Fibroblast of skin of right quadriceps (primary cell): ENCODE results near the gene AVPR1B.

ENCODE experiments used
- DNase-seq: peaks from one replicate; pipeline ENCODE4 v3.0.0-alpha.2; 2013

AVPR1B gene, protein sequence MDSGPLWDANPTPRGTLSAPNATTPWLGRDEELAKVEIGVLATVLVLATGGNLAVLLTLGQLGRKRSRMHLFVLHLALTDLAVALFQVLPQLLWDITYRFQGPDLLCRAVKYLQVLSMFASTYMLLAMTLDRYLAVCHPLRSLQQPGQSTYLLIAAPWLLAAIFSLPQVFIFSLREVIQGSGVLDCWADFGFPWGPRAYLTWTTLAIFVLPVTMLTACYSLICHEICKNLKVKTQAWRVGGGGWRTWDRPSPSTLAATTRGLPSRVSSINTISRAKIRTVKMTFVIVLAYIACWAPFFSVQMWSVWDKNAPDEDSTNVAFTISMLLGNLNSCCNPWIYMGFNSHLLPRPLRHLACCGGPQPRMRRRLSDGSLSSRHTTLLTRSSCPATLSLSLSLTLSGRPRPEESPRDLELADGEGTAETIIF

DNA sequence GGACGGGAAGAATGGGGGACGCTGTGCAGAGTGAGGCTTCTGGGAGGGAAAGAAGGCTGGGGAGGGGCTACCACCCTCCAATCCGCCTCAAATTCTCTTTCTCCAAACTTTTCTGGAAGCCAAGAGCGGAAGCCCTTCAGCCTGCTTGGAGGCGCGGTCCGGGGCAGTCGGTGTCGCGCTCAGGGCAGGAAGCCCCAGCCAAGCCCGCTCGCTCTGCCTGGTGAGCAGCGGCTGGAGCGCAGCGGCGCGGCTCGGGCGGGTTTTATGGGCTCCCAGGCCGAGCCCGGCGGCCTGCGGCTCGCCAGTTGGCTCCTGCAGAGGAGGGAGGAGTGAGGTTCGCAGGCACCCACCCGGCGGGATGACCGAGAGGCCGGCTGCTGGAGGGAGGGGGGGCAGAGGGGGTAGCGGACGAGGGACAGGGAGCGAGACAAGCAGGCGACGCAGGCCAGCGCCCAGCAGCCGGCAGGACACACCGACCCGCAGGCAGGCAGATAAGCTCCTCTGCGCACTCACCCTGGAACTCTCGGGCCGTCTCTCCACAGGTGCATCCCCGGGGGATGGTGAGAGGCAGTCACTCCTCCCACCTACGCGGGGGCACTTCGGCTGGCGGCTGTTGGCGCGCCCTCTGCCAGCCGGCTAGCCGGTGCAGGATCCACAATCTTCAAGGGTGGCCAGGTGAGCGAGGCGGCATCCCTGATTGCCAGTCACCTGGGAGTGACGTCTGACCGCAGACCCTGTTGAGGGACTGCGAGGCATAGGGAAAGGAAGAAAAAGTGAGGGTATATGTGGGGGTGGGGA lies at the start of gene AVPR1B:
AVPR1B (minus strand) TSS at position 238 of the 798 bp plus-strand sequence. CDS start 498 bp downstream, outside the sequence.
- DNase-seq, result peak; percentile 13

DNA sequence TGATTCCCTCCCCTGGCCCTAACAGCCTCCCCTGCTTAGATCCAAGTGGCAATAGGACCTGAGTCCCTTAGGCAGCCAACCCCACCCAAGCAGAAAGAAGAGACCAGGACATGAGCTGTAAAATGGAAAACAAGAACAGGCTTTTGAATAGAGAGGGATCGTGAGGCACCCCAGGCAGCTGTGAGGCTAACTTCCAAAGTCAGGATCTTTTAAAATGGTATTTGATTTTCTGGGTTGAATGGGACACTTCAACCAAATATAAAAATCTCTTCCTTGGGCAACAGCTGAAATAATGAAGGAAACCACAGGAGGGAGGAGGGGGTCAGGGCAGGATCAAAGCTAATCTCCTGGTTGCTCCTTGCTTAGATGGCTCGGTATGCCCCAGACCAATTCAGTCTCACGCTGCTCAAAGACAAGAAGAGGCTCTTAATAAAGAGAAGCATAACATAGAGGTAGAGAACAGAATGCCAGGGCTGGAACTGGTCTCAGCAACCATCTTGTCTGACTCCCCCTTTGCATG lies 28.6 kb upstream of the AVPR1B start:
- no peak for DNase-seq

GRCh38 chr1:206144605-206145004 lies 27.4 kb upstream of the AVPR1B start:
- no peak for DNase-seq

DNA sequence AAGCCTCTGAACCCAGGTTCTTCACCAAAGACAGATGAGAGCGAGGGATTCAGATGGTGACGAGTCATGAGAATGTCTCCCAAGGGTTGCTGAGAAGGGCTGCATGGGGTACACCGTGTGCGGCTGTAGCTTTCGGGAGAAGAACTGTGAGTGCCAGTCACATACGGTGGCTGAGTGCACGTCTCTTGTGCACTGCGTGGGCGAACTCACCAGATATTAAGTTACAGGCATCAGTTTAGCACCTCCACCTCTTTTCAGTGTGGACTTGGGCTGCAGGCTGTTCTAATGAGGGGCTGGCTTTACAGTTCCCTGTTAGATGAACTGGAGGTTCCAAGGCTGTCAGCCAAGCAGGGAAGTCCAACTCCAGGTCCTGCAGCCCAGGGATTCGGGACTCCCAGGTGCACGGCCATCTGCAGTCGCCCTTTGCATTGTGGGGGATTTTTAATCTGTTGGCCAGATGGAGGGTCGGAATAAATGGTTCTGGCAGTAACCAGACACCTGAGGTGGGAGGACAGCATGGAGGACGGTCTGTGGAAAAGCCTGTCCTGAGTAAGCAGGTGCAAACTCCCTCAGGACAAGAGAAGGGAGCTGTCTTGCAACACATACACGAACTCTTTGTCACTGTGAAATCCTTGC lies 26.5 kb upstream of the AVPR1B start:
- no peak for DNase-seq

- no peak for DNase-seq
Observed at GRCh38 chr1:206142770-206143169, 25.6 kb upstream of the AVPR1B start.

DNA sequence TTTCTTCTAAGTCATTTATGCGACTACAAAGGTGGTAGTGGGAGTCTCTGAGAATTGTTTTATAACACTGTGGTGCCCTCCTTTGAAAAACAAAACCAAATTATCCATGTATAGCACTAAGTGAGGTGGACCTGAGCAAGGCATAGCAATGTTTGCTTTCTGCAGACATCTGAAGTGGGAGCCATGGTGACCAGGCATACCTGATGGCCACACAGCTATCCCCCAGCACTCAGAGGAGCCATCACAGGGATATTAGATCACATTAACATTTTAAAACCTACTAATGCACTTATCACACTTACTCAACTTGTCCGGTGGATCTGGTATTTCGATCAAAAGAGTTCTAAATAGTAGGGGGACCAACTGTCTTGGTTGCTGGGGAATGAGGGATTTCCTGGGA lies 24.8 kb upstream of the AVPR1B start:
- no peak for DNase-seq

GRCh38 chr1:206136241-206136640 lies 19.1 kb upstream of the AVPR1B start:
- no peak for DNase-seq

DNA sequence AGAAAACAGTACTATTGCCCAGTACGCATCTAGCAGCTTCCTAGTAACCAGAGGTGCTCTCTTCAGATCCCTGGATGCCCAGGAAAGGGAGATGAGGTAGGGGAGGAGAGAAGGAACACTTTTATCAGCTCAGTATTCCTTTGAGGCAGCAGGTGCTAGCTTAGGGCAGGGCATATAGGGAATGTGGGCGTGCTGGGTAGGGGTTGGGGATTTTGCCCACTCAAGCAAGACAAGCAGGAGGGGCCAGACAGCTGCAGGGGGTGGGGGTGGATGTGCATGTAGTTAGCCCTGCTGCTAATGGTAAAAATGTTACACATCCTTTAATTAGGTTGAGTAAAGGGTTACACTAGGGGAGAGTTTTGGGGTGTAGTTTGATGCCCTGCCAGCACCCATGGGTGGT lies 18.1 kb upstream of the AVPR1B start:
- no peak for DNase-seq

- DNase-seq, result no peak
Observed at GRCh38 chr1:206133751-206134415, 16.7 kb upstream of the AVPR1B start.

DNA sequence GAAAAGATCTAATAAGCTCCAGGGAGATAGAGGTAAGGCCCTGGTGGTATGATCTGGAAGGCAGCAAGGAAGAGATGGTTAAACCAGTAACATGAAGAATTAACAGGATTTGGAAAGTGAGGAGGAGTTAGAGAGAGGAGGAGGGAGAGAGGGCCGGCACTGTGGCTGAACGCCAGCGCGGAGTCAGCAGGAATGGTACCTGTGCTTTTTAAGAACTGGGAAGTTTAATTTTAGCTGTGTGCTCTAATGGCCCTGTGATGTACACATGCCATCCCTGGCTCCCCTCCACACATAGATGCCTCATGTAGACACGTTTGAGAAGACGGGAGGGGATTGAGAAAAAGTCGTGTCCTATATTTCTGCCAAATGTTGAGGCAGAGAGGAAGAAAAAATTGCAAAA lies 13.8 kb upstream of the AVPR1B start:
- DNase-seq, result no peak

DNA sequence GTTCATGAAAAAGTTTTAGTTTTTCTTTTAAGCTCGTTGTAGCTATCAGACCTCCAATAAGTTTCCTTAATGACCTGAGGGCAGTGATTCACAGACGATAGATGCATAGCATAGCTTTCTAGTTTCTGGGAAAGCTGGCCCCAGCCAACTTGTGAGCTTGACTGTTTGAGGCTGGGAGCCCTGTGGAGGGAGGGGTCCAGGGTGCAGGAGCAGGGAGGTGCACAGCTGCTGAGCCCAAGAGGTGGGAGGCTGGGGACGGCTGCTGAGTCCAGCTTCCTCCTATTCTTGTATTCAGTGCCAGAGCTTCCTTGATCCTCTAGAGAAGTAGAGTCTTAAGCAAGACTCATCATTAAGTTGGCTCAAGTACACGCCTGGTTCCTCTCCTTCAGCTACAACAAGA lies 11.0 kb upstream of the AVPR1B start:
- no peak for DNase-seq

DNA sequence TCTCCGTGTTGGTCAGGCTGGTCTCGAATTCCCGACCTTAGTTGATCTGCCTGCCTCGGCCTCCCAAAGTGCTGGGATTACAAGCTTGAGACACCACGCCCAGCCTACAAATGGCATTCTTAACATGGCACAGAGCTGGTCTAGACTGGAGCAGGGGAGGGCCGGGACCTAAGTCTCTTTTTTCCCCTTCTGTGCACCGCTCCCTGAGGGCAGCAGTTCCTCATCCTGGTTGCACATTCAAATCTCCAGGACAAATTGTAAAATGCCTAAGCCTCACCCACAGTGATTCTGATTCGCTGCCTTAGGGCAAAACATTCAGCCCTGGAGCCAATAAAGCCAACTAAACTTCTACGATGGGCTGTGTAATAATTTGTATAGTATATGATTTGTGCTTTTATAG lies 10.1 kb upstream of the AVPR1B start:
- no peak for DNase-seq

DNA sequence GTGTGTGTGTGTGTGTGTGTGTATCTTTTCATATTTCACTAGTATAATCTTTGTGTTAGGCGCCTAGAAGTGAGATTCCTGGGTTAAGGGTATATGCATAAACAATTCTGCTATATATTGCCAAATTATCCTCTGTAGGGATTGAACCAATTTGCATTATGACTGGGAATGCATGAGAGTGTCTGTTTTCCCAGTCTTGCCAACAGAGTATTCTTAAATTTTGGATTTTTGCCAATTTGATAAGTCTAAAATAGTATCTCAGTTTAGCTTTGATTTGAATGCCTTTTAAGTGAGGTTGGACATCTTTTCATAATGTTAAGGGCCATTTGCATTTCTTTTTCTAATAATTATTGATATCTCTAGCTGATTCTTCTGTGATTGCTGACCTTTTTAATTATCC lies 8.2 kb upstream of the AVPR1B start:
- DNase-seq, result no peak

DNA sequence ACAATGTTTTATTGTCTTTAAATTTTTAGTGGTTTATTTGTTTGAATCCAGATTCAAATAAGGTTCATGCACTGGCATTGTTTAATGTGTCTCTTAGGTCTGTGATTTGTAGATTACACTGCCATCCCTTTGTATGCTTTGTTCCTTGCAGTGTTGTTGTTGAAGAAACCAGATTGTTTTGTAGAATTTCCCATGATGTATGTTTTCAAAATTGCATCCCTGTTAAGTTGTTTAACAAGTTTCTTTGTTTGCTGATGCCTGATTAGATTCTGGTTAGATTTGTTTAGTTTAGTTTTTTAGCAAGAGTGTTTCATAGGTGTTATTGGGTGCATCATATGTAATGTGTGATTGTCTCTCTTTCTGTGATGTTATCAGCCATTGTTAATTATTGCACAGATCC lies 5.5 kb upstream of the AVPR1B start:
- DNase-seq, result no peak

DNA sequence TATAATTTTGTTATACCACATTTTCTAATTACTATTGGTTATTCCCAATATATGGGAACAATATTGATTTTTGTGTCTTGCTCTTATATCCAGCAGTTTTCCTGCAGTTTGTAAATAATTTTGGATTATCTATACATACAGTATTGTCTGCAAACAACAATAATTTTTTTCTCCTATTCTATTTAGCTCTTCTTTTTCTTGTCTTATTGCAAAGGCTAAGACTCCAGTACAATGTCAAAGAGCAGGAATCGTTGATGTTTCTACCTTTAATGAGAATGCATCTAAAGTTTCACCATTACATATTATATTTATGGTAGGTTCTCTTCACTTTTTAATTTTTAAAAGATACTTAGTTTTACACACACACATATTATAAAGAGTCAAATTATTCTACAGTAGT lies 4.1 kb upstream of the AVPR1B start:
- no peak for DNase-seq

DNA sequence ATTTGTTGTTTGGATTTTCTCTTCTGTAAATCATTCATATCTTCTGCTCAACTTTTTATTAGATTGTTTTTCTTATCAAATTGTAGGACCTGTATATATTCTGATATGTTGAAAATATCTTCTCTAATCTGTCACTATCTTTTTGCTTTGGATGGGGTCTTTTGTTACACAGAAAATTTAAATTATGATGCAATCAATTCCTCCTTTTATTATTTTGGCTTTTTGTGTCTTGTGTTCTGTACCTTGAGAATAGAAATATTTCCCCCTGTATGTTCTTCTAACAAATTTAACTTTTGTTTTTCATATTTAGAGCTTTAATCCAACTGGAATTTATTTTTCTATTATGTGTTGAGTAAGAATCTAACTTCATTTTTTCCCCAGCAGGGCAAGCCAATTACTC lies 3.2 kb upstream of the AVPR1B start:
- no peak for DNase-seq

DNA sequence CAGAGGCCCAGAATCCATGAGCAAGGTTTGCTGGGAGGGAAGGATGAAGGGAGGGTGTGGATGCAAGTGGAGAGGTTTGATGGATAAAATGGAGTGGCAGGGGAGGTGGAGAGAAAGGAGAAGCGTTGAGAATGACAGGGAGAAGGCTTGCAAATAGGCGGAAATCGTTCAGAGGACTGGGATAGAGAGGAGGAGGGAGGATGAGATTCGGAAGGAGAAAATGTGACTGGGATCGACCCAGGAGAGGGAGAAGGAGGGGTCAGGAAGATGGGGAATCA lies 376 bp downstream of the AVPR1B start:
- no peak for DNase-seq

DNA sequence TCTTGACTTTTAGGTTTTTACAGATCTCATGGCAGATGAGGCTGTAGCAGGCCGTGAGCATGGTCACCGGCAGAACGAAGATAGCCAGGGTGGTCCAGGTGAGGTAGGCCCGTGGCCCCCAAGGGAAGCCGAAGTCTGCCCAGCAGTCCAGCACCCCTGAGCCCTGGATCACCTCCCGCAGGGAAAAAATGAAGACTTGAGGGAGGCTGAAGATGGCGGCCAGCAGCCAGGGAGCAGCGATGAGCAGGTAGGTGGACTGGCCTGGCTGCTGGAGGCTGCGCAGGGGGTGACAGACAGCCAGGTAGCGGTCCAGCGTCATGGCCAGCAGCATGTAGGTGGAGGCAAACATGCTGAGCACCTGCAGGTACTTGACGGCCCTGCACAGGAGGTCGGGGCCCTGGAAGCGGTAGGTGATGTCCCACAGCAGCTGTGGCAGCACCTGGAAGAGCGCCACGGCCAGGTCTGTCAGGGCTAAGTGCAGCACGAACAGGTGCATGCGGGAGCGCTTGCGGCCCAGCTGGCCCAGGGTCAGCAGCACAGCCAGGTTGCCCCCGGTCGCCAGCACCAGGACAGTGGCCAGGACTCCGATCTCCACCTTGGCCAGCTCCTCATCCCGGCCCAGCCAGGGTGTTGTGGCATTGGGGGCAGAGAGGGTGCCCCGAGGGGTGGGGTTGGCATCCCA lies 856 bp downstream of the AVPR1B start:
- no peak for DNase-seq

DNA sequence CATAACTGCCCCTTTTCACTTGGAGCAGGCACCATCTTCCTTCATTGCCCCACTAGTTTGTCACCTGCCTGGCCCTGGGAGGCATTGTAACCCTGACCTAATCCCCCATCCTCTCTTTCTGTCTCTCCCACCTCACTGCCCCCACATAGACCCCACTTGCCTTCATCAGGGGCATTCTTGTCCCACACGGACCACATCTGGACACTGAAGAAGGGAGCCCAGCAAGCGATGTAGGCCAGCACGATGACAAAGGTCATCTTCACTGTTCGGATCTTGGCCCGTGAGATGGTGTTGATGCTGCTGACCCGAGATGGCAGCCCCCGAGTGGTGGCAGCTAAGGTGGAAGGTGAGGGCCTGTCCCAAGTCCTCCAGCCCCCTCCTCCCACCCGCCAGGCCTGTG lies 1.4 kb downstream of the AVPR1B start:
- no peak for DNase-seq

GRCh38 chr1:206114692-206115640 lies 2.2 kb downstream of the AVPR1B start:
- no peak for DNase-seq

GRCh38 chr1:206112600-206113301 lies 4.4 kb downstream of the AVPR1B start:
- DNase-seq, result no peak
